ENCODE data around the gene UROC1.

- no peak for TF ChIP-seq CTCF (conservative IDR thresholded peaks at IDR 0.05)
- TF ChIP-seq EZH2 (IDR thresholded peaks at IDR 0.05; ENCODE audit: low read depth), result no peak
Observed at GRCh38 chr3:126484148-126484547, 33.4 kb downstream of the UROC1 start.

All from PC-9 (cell line).